Measurements from ENCODE around the gene SLC8B1. TPM values are rescaled to one million over a fixed set of nuclear protein-coding genes. Genes with fewer than 3 reads are reported as not detected.

The SLC8B1 gene
- total and polyA plus RNA-seq, 9 of the 15 experiments (the other 6 are each of a cell fraction or from before 2014, with no cell fraction given): 0.86 to 34.1 (median 18.5) TPM

- TF ChIP-seq, protein P1, sequence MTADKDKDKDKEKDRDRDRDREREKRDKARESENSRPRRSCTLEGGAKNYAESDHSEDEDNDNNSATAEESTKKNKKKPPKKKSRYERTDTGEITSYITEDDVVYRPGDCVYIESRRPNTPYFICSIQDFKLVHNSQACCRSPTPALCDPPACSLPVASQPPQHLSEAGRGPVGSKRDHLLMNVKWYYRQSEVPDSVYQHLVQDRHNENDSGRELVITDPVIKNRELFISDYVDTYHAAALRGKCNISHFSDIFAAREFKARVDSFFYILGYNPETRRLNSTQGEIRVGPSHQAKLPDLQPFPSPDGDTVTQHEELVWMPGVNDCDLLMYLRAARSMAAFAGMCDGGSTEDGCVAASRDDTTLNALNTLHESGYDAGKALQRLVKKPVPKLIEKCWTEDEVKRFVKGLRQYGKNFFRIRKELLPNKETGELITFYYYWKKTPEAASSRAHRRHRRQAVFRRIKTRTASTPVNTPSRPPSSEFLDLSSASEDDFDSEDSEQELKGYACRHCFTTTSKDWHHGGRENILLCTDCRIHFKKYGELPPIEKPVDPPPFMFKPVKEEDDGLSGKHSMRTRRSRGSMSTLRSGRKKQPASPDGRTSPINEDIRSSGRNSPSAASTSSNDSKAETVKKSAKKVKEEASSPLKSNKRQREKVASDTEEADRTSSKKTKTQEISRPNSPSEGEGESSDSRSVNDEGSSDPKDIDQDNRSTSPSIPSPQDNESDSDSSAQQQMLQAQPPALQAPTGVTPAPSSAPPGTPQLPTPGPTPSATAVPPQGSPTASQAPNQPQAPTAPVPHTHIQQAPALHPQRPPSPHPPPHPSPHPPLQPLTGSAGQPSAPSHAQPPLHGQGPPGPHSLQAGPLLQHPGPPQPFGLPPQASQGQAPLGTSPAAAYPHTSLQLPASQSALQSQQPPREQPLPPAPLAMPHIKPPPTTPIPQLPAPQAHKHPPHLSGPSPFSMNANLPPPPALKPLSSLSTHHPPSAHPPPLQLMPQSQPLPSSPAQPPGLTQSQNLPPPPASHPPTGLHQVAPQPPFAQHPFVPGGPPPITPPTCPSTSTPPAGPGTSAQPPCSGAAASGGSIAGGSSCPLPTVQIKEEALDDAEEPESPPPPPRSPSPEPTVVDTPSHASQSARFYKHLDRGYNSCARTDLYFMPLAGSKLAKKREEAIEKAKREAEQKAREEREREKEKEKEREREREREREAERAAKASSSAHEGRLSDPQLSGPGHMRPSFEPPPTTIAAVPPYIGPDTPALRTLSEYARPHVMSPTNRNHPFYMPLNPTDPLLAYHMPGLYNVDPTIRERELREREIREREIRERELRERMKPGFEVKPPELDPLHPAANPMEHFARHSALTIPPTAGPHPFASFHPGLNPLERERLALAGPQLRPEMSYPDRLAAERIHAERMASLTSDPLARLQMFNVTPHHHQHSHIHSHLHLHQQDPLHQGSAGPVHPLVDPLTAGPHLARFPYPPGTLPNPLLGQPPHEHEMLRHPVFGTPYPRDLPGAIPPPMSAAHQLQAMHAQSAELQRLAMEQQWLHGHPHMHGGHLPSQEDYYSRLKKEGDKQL (CRISPR knock-in tag; IDR thresholded peaks at IDR 0.05; ENCODE audit: borderline replicate concordance): no peak
- TF ChIP-seq FOXO4 (CRISPR knock-in tag; IDR thresholded peaks at IDR 0.05): no peak
- TF ChIP-seq RBM25 (IDR thresholded peaks at IDR 0.05; ENCODE audit: low read depth, low read length, severe bottlenecking): peak; percentile 82
- no peak for TF ChIP-seq RFX1 (IDR thresholded peaks at IDR 0.05)
- peak in 1 of 2 experiments; percentile 60; a peak in 2 of 4 replicates for TF ChIP-seq KDM1A (IDR thresholded peaks at IDR 0.05)
- no peak for TF ChIP-seq SNIP1 (IDR thresholded peaks at IDR 0.05; ENCODE audit: low read depth)
- no peak for TF ChIP-seq ZNF347 (CRISPR knock-in tag; IDR thresholded peaks at IDR 0.05; ENCODE audit: low read depth)
- TF ChIP-seq SMARCE1 (IDR thresholded peaks at IDR 0.05): no peak
- TF ChIP-seq NRF1 (conservative IDR thresholded peaks at IDR 0.05 in 1 of 2, IDR thresholded peaks at IDR 0.05 in 1 of 2): no peak
- no peak for TF ChIP-seq RBFOX2 (IDR thresholded peaks at IDR 0.05; ENCODE audit: low read depth, low read length)
- no peak for TF ChIP-seq RBM22 (IDR thresholded peaks at IDR 0.05; ENCODE audit: low read depth, low read length, poor library complexity, severe bottlenecking)
Measured at GRCh38 chr12:113333418-113333750, 1.5 kb downstream of the SLC8B1 start (continued).

Measured in K562 (cell line).